Measurements from ENCODE around the gene SNX20.

DNA sequence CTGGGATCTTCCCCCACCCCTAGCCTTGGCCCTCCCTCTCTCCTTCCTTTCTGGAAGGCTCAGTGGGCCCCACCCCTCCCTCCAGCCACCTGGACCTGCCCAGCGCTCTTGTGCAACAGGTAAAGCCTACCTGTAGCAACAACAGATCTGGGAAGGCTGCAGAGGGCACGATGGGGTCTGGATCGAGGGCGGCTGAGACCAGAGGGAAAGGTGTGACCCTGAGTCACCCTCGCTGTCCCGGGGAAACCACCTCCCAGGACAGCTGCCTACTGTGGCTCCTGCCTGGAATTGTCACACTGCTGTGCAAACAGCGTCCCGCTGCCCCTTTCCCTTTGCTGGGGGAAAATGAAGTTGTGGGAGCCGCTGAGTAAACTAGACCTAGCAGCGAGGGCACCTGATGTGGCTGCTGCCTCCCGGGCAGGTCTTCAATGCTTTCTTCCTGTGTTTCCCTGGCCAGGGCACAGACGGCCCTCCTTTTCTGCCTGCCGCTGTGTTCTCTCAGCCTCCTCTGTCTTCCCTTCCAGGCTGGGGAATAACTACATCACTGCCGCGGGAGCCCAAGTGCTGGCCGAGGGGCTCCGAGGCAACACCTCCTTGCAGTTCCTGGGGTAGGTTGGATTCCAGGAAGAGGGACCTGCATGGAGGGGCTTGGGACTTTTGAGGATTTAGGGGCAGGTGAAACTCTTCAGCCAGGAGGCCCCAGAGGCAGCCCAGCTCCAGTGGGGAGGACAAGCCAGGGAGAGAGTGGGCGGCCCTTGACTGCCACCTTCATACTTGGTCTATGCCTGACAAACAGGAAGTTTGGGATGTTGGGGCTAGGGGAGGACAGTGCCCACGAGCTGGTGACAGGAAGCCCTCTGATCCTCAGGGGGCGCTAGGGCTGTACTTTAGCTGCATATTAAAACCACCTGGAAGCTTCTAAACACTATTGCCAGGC, 38.6 kb upstream of the SNX20 start:
- TF ChIP-seq, protein P1, sequence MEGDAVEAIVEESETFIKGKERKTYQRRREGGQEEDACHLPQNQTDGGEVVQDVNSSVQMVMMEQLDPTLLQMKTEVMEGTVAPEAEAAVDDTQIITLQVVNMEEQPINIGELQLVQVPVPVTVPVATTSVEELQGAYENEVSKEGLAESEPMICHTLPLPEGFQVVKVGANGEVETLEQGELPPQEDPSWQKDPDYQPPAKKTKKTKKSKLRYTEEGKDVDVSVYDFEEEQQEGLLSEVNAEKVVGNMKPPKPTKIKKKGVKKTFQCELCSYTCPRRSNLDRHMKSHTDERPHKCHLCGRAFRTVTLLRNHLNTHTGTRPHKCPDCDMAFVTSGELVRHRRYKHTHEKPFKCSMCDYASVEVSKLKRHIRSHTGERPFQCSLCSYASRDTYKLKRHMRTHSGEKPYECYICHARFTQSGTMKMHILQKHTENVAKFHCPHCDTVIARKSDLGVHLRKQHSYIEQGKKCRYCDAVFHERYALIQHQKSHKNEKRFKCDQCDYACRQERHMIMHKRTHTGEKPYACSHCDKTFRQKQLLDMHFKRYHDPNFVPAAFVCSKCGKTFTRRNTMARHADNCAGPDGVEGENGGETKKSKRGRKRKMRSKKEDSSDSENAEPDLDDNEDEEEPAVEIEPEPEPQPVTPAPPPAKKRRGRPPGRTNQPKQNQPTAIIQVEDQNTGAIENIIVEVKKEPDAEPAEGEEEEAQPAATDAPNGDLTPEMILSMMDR (IDR thresholded peaks at IDR 0.05), result no peak
- no peak for TF ChIP-seq POLR2A (IDR thresholded peaks at IDR 0.05)
- no peak for TF ChIP-seq POLR2AphosphoS5 (IDR thresholded peaks at IDR 0.05)
- TF ChIP-seq EP300 (IDR thresholded peaks at IDR 0.05; ENCODE audit: low read depth), result no peak

Data from transverse colon (tissue), 4 donors.